HTR-8/SVneo (cell line): ENCODE results near the gene HILPDA.
"Not testable (repeated sequence)": the region's sequence is repeated elsewhere in the genome, so short reads cannot be mapped to it uniquely, and the experiment has no call there.

Source experiments
- DNase-seq: peaks from one replicate; pipeline ENCODE4 v3.0.0; 2011; ENCODE audit warnings: low spot score, mixed read lengths; ENCODE audit not compliant: insufficient read length
- FAIRE-seq: peaks from 2 replicates; lab custom pipeline; 2011; peaks lifted over from hg19 to GRCh38; lab: Jason Lieb, UNC

The HILPDA gene

GRCh38 chr7:128458956-128459355 is 3.3 kb downstream of the HILPDA start:
- DNase-seq (no peak), FAIRE-seq (no peak)

DNA sequence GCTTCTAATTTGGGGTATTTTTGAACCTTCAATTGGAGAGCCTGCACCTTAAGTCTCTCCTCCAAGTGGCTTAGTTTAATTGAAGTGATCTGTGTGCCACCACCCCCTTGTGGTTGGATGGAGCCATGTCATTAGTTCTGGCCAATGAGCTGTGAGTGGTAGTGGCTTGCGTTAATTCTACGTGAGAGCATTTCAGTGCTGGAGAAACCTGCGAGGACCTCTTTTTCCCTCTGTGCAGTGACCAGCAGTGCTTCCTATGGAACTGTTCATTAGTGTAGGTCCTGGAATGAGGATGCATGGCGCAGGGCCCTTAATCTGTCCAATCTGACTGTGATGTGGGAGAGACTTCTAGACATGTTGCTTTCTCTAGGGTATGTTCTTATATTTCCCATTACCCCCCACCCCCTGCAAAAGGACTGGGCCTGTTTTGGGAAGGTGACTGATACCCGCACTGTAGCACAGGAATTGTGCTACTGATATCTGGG is 3.8 kb downstream of the HILPDA start:
- no peak for DNase-seq
- no peak for FAIRE-seq

DNA sequence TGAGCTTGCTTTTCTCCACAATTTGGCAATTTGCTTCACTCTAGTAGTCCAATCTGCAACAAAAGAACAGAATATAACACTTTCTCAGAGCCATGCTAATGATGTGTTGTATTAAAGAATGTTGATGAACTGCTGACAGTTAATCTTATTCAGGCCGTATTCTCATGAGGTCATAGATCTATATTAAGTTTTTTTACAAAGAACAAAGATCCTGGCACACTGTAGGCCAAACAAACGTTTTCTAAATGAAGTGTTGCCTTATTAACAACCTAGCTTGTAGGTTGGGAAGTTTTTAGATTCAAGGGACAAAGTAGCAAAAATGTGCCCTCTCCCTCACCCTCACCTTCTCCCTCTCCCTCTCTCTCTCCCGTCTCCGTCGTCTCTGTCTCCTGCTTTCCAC is 6.8 kb downstream of the HILPDA start:
- no peak for FAIRE-seq
- no peak for DNase-seq

DNA sequence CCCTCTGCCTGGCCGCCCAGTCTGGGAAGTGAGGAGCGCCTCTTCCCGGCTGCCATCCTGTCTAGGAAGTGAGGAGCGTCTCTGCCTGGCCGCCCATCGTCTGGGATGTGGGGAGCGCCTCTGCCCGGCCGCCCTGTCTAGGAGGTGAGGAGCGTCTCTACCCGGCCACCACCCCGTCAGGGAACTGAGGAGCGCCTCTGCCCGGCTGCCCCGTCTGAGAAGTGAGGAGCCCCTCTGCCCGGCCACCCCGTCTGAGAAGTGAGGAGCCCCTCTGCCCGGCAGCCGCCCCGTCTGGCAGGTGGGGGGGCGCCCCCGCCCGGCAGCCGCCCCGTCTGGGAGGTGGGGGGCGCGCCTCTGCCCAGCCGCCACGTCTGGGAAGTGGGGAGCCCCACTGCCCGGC is 7.7 kb downstream of the HILPDA start:
- FAIRE-seq, DNase-seq: not testable (repeated sequence)

DNA sequence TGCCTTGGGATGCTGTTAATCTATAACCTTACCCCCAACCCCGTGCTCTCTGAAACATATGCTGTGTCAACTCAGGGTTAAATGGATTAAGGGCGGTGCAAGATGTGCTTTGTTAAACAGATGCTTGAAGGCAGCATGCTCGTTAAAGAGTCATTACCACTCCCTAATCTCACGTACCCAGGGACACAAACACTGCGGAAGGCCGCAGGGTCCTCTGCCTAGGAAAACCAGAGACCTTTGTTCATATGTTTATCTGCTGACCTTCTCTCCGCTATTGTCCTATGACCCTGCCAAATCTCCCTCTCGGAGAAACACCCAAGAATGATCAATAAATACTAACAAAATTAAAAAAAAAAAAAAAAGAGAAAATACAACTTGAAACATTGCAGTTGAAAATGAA is 8.3 kb downstream of the HILPDA start:
- DNase-seq, FAIRE-seq: not testable (repeated sequence)

GRCh38 chr7:128466871-128467270 is 11.2 kb downstream of the HILPDA start:
- not testable (repeated sequence) for DNase-seq, FAIRE-seq

DNA sequence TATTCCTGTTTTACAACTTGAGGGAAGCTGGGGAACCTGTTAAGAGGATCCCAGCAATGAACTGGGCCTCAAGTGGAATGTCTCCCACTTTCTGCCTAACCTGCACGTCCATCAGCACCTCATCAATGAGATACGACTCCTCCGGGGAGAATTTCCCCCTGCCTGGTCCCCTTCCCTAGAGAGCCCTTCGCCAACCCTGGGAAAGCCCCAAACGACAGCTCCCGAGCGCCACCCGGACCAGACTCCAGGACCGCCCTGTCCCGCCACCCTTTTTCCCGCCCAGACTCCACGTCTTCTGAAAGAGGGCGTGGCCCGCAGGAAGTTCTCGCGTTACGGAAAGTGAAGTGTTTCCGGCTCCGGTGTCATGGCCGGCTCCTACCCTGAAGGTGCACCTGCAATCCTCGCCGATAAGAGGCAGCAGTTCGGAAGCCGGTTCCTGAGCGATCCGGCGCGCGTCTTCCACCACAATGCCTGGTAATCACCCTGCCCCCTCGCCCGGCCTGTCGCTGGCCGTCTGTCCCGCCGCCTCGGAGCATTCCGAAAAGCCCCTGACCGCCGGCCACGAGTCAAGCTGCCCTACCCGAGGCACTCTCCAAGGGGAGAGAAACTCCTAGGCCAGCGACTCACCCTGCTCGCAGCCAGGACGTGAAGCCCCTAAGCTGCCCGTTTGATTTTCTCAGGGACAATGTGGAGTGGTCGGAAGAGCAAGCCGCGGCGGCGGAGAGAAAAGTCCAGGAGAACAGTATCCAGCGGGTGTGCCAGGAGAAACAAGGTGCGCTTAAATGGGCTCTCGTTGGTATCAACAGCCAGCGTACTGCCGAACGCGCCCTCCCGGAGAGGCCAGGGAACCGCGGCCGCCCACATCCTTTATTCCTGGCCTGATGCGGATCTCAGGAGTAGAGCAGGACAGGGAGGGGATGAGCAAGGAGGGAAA is 21.0 kb downstream of the HILPDA start, which contains the start of gene METTL2B:
METTL2B (plus strand) TSS at position 347 of the 934 bp plus-strand sequence; CDS start at position 365, 18 bp downstream.
- FAIRE-seq (peak; percentile 79), DNase-seq (peak; percentile 66)

DNA sequence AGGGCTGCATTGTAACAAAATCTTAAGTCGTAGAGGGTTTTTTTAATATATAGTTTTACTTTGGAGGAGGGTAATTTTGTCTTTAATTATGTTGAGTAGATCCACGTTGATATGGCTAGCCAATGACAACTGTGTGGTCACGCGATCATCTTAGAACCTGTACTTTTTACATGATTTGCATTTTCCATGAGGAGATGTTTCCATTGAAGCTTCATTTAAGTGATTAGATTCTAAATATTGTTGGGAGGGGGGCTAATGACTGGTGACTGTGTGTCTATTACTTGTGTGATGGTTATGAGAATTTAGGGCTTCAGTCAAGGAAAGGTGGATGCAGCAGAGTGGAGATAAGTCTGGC is 21.6 kb downstream of the HILPDA start:
- FAIRE-seq, DNase-seq: not testable (repeated sequence)

DNA sequence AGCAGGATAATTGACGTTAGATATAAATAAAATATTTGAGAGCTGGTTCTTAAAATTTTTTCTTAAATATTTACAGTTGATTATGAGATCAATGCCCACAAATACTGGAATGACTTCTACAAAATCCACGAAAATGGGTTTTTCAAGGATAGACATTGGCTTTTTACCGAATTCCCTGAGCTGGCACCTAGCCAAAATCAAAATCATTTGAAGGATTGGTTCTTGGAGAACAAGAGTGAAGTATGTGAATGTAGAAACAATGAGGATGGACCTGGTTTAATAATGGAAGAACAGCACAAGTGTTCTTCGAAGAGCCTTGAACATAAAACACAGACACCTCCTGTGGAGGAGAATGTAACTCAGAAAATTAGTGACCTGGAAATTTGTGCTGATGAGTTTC is 23.4 kb downstream of the HILPDA start:
- DNase-seq, FAIRE-seq: not testable (repeated sequence)

GRCh38 chr7:128488134-128488533 is 32.5 kb downstream of the HILPDA start:
- DNase-seq, FAIRE-seq: not testable (repeated sequence)

GRCh38 chr7:128497405-128497804 is 41.7 kb downstream of the HILPDA start:
- FAIRE-seq, result no peak
- DNase-seq, result no peak

DNA sequence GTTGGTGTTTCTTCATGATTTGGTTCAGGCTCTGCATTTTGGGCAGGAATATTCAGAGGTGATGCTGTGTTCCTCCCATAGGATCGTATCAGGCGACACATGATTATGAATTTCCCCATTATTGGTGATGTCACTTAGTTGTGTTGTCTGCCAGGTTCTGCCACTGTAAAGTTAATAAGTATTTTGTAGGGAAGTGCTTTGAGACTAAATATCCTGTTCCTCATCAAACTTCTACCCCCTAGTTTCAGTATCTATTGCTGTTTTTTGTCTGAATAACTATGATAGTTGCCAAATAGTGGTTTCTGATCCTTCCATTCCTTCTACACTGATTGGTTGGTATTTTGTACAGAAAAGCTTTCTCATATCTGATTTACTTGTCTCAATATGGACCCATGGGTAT is 49.7 kb downstream of the HILPDA start:
- DNase-seq, FAIRE-seq: not testable (repeated sequence)

GRCh38 chr7:128506819-128507218 is 51.1 kb downstream of the HILPDA start:
- DNase-seq, FAIRE-seq: not testable (repeated sequence)

DNA sequence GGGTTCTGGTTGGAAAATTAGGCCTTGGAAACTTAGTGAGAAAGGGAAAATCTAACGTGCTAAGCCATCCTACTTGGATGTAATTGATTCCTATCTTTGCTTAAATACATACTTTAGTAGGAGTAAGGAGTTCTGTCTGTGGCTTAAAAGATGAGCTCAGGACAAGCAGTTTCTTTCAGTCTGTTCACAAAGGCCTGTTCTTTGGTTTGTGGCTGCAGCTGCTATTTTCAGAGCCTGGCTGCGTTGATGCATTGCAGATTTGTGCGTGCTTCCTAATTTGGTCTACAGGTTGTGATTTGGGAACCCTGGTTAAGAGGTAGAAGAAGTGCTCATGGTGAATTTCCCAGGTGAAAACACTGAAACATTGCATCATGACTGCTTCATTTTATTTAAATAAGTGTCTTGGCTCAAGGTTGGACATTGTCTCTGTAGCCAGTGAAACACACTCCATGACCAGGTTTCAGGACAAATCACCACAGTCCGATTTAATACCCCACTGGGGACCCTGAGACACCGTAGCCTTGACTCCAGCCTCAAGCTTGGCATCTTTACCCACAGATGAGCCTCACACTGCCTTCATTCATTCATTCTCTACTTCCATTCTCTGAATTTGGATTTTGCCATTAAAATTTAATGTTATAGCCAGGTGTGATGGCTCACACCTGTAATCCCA is 51.8 kb downstream of the HILPDA start:
- not testable (repeated sequence) for DNase-seq, FAIRE-seq
